ENCODE measurements around the gene PLCL1. TPM values are rescaled to one million over a fixed set of nuclear protein-coding genes. Genes with fewer than 3 reads are reported as not detected.

The PLCL1 gene
- total RNA-seq, 1 donor from 2014 or later, result 1.2 TPM

DNA sequence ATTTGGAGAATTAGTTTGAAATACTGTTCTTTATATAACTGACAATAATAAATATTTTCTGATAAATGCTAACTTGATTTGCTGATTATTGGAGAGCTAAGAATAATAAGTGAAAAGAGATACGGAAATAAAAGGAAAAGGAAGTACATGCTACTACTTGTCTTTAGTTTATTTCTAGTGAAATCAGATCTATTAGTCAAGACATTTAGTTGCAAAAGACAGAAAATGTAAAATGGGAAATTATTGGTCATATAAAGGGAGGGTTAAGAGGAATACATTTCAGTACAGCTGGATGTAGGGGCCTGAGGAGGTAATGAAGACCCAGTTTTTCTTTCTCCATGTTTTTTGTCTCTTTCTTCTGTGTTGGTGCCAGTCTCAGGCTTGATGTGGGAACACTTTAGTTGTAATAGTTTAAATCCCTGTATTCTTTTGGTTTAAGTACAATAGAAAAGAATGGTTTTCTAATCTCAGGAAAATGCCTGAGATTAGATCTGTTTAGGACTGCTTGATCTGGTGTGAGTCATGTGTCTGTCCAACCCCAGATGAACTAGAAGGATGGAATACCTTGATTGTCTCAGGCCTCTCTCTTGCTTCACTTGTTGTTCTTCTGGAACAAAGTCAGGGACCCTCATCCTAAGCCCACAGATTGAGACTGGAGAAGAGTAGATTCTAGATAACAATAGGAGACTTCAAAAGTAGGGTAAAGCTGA is 58.0 kb downstream of the PLCL1 start:
- no peak overlapping the region for H3K4me3 Mint-ChIP-seq (ENCODE audit: unreplicated experiment)
- no peak for TF ChIP-seq CTCF (IDR thresholded peaks at IDR 0.05)
- no peak overlapping the region for H3K27ac Mint-ChIP-seq (ENCODE audit: unreplicated experiment)
- no peaks in the 10 kb centered on the region for H3K4me1 Mint-ChIP-seq (ENCODE audit: unreplicated experiment)
- DNase-seq (ENCODE audit: extremely low spot score, unreplicated experiment), result no peak
- no peaks in the 10 kb centered on the region for H3K36me3 Mint-ChIP-seq (ENCODE audit: unreplicated experiment)
- peaks cover 8% of the 10 kb centered on the region for H3K27me3 Mint-ChIP-seq (ENCODE audit: unreplicated experiment)
- no peaks in the 10 kb centered on the region for H3K9me3 Mint-ChIP-seq (ENCODE audit: unreplicated experiment)

GRCh38 chr2:197863744-197864143 is 59.4 kb downstream of the PLCL1 start:
- Mint-ChIP-seq H3K27ac (ENCODE audit: unreplicated experiment) (no peak overlapping the region), H3K4me3 (ENCODE audit: unreplicated experiment) (no peak overlapping the region), H3K36me3 (ENCODE audit: unreplicated experiment) (no peaks in the 10 kb centered on the region), H3K4me1 (ENCODE audit: unreplicated experiment) (no peaks in the 10 kb centered on the region), H3K27me3 (ENCODE audit: unreplicated experiment) (peaks cover 8% of the 10 kb centered on the region), H3K9me3 (ENCODE audit: unreplicated experiment) (no peaks in the 10 kb centered on the region)
- DNase-seq (ENCODE audit: extremely low spot score, unreplicated experiment), result no peak
- no peak for TF ChIP-seq CTCF (IDR thresholded peaks at IDR 0.05)

- Mint-ChIP-seq H3K4me3 (ENCODE audit: unreplicated experiment) (no peak overlapping the region), H3K36me3 (ENCODE audit: unreplicated experiment) (no peaks in the 10 kb centered on the region), H3K4me1 (ENCODE audit: unreplicated experiment) (no peaks in the 10 kb centered on the region), H3K27ac (ENCODE audit: unreplicated experiment) (no peak overlapping the region), H3K27me3 (ENCODE audit: unreplicated experiment) (no peaks in the 10 kb centered on the region), H3K9me3 (ENCODE audit: unreplicated experiment) (no peaks in the 10 kb centered on the region)
- no peak for TF ChIP-seq CTCF (IDR thresholded peaks at IDR 0.05)
- DNase-seq (ENCODE audit: extremely low spot score, unreplicated experiment), result no peak
Observed at GRCh38 chr2:197866455-197866854, 62.1 kb downstream of the PLCL1 start.

DNA sequence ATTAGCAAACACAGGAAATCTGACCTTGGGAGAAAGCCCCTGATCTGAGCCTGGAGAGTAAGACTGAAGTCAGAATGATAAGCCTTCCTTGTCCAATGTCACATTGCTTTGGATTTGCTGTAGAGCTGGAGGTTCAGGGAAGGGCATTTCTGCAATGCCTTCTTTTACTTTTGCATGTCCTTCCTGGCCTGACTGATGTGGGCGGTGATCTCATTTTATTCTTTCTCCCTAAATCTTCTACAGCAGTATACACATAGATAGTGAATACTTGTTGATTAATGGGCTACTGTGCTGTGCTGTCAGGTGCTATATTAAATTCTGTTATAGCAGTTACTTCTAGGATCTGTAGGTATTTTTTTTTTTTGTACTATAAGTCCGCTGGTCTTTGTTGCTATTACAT is 62.6 kb downstream of the PLCL1 start:
- Mint-ChIP-seq H3K36me3 (ENCODE audit: unreplicated experiment) (no peaks in the 10 kb centered on the region), H3K9me3 (ENCODE audit: unreplicated experiment) (no peaks in the 10 kb centered on the region), H3K27me3 (ENCODE audit: unreplicated experiment) (no peaks in the 10 kb centered on the region), H3K4me3 (ENCODE audit: unreplicated experiment) (no peak overlapping the region), H3K4me1 (ENCODE audit: unreplicated experiment) (no peaks in the 10 kb centered on the region), H3K27ac (ENCODE audit: unreplicated experiment) (no peak overlapping the region)
- DNase-seq (ENCODE audit: extremely low spot score, unreplicated experiment), result no peak
- no peak for TF ChIP-seq CTCF (IDR thresholded peaks at IDR 0.05)

- DNase-seq (ENCODE audit: extremely low spot score, unreplicated experiment), result no peak
- H3K36me3 Mint-ChIP-seq (ENCODE audit: unreplicated experiment), result no peaks in the 10 kb centered on the region
- no peak for TF ChIP-seq CTCF (IDR thresholded peaks at IDR 0.05)
- no peak overlapping the region for H3K27ac Mint-ChIP-seq (ENCODE audit: unreplicated experiment)
- no peak overlapping the region for H3K4me3 Mint-ChIP-seq (ENCODE audit: unreplicated experiment)
- H3K27me3 Mint-ChIP-seq (ENCODE audit: unreplicated experiment), result no peaks in the 10 kb centered on the region
- no peaks in the 10 kb centered on the region for H3K9me3 Mint-ChIP-seq (ENCODE audit: unreplicated experiment)
- no peaks in the 10 kb centered on the region for H3K4me1 Mint-ChIP-seq (ENCODE audit: unreplicated experiment)
Observed at GRCh38 chr2:197867624-197868023, 63.2 kb downstream of the PLCL1 start.
